Measurements from ENCODE around the gene CFL1. TPM values are rescaled to one million over a fixed set of nuclear protein-coding genes. Genes with fewer than 3 reads are reported as not detected.

Gene CFL1
- total RNA-seq, 1 donor from 2014 or later: 837 TPM

- peak; percentile 97 for DNase-seq (ENCODE audit: low read depth)
These were observed 30.3 kb upstream of the CFL1 start, which contains the start of gene FIBP for GRCh38 chr11:65888163-65888814. TSS of gene FIBP (minus strand) at chr11:65888471. CDS start at chr11:65888418, 53 bp downstream.

GRCh38 chr11:65887723-65888162 lies 29.8 kb upstream of the CFL1 start:
- DNase-seq (ENCODE audit: low read depth): no peak

- DNase-seq (ENCODE audit: low read depth): no peak
These were observed 29.1 kb upstream of the CFL1 start for GRCh38 chr11:65886826-65887722.

- no peak for DNase-seq (ENCODE audit: low read depth)
These were observed 28.0 kb upstream of the CFL1 start for GRCh38 chr11:65885808-65886536.

- DNase-seq (ENCODE audit: low read depth): no peak
These were observed 27.3 kb upstream of the CFL1 start for GRCh38 chr11:65885231-65885630.

GRCh38 chr11:65884716-65885092 lies 26.7 kb upstream of the CFL1 start:
- peak; percentile 78 for DNase-seq (ENCODE audit: low read depth)

- DNase-seq (ENCODE audit: low read depth): no peak
These were observed 26.1 kb upstream of the CFL1 start for GRCh38 chr11:65883786-65884715.

GRCh38 chr11:65883058-65883761 lies 25.2 kb upstream of the CFL1 start:
- no peak for DNase-seq (ENCODE audit: low read depth)

- no peak for DNase-seq (ENCODE audit: low read depth)
These were observed 24.4 kb upstream of the CFL1 start for GRCh38 chr11:65882120-65883057.

GRCh38 chr11:65880844-65881421 lies 23.0 kb upstream of the CFL1 start:
- no peak for DNase-seq (ENCODE audit: low read depth)

- DNase-seq (ENCODE audit: low read depth): no peak
These were observed 22.0 kb upstream of the CFL1 start for GRCh38 chr11:65880027-65880426.

GRCh38 chr11:65879617-65880016 lies 21.6 kb upstream of the CFL1 start, which contains the start of gene CTSW:
TSS of gene CTSW (plus strand) at chr11:65879837. CDS start at chr11:65879855, 18 bp downstream.
- DNase-seq (ENCODE audit: low read depth): no peak

- peak; percentile 94 for DNase-seq (ENCODE audit: low read depth)
These were observed 15.6 kb upstream of the CFL1 start for GRCh38 chr11:65873318-65874156.

- DNase-seq (ENCODE audit: low read depth): peak; percentile 48
These were observed 14.8 kb upstream of the CFL1 start, which contains the start of gene EFEMP2 for GRCh38 chr11:65872586-65873317. TSS of gene EFEMP2 (minus strand) at chr11:65872800. CDS start at chr11:65872354, 446 bp downstream.

GRCh38 chr11:65871811-65872548 lies 14.0 kb upstream of the CFL1 start:
- peak; percentile 64 for DNase-seq (ENCODE audit: low read depth)
